ENCODE measurements around the gene VIL1. TPM values are rescaled to one million over a fixed set of nuclear protein-coding genes. Genes with fewer than 3 reads are reported as not detected.
A peak's percentile ranks its signal among the peaks of the same experiment; 100 is the strongest.

Gene VIL1
- total and polyA plus RNA-seq, 2 of the 8 experiments (the other 6 are each of a cell fraction or from before 2014, with no cell fraction given): 6.2 to 7.0 TPM

DNA sequence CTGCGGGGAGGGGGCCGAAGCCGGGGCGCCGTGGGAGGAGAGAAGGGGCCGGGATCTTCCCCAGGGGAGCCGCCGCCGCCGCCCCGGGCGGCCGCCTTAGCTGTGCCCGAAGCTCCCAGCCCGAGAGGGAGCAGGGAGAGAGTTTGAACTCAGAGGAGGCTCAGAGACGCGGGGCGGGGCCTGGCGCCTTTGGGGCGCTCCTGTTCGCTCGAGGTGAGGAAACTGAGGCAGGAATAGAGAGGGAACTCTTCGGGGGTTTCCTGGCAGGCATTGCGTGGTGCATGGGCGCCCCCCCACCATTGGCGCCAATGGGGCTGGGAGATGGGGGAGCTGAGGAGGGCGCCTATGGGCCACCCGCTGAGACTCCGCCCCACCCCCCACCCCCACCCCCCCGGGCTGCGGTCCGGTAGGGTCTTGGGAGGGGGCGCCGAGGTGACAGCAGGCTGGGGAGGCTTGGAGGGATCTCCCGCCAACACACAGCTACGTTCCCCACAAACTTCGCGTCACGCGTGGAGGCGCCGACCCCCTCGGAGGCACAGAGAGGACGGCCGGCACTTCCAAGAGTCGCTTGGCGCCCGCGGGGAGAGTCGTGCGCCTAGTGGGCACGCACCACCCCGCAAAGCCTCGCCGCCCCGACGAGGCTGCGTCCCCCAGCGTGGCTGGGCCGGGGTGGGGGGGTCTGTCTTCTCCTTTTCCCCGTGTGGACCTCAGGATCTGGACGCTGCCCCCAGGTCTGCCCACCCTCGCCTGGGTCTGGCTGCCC lies 18.6 kb upstream of the VIL1 start:
- no peak overlapping the region for H2AK5ac ChIP-seq (ENCODE audit: low read depth, low read length)
- H3K79me2 ChIP-seq (ENCODE audit: control insufficient read depth in 1 of 2, insufficient read depth in 2 of 2, low read length in 2 of 2): no peaks in the 10 kb centered on the region
- no peak overlapping the region for H3K4ac ChIP-seq (replicated peaks; ENCODE audit: insufficient read length, low read depth, low read length)
- no peak overlapping the region for H3K23ac ChIP-seq (ENCODE audit: insufficient read length)
- H3K27me3 ChIP-seq (replicated peaks in 1 of 4; ENCODE audit: control insufficient read depth in 3 of 4, extremely low read depth in 1 of 4, insufficient read depth in 3 of 4, low read length in 3 of 4): peaks cover 22 to 34% (median 31%) of the 10 kb centered on the region in 4 experiments
- peak overlapping the region; percentile 93; the same call in 1 of the 2 replicates for H3K18ac ChIP-seq (ENCODE audit: extremely low read depth, low read length)
- H4K20me1 ChIP-seq (replicated peaks in 1 of 2; ENCODE audit: control insufficient read depth in 1 of 2, insufficient read depth in 2 of 2, low read length in 2 of 2): peaks cover 0 to 2% of the 10 kb centered on the region in 2 experiments
- peak overlapping the region; percentile 49 for H4K91ac ChIP-seq (replicated peaks; ENCODE audit: insufficient read length, low read length)
- H2BK120ac ChIP-seq (replicated peaks; ENCODE audit: low read depth, low read length): no peak overlapping the region
- H3K36me3 ChIP-seq (ENCODE audit: control insufficient read depth in 2 of 4, insufficient read depth in 4 of 4, low read length in 3 of 4): peaks cover 0 to 11% (median 4%) of the 10 kb centered on the region in 4 experiments; a peak in 2 of 8 replicates
- no peak overlapping the region for H2BK15ac ChIP-seq (ENCODE audit: low read length)
- H3K4me1 ChIP-seq (replicated peaks in 1 of 4; ENCODE audit: control insufficient read depth in 3 of 4, insufficient read depth in 4 of 4, low read length in 3 of 4): peaks cover 2 to 39% (median 30%) of the 10 kb centered on the region in 4 experiments
- no peak overlapping the region; the same call in 1 of the 2 replicates for H2BK12ac ChIP-seq (ENCODE audit: low read depth, low read length)
- no peak overlapping the region for H3K14ac ChIP-seq (ENCODE audit: insufficient read length)
- POLR2A ChIA-PET (ENCODE audit: partially characterized antibody): interaction anchor here (1.1 kb wide), 1 partner anchor 78 kb away, joined by 3 read pairs; no protein-coding TSS in a partner anchor
- peak overlapping the region; percentile 50 to 82 (median 56) for H3K4me3 ChIP-seq (ENCODE audit: extremely low read depth in 1 of 4, insufficient read depth in 2 of 4, low read depth in 3 of 4, low read length in 4 of 4)
- H3K27ac ChIP-seq (ENCODE audit: low read depth, low read length): no peak overlapping the region
- peak in 1 of 2 experiments; percentile 80 for DNase-seq (ENCODE audit: low read depth in 1 of 2, low spot score in 2 of 2)
- no peaks in the 10 kb centered on the region for H3K79me1 ChIP-seq (ENCODE audit: low read depth, low read length)
- peak overlapping the region; percentile 58; the same call in 1 of the 2 replicates for H4K8ac ChIP-seq (ENCODE audit: extremely low read depth, insufficient read depth, low read length)
- TF ChIP-seq CBX5 (IDR thresholded peaks at IDR 0.05; ENCODE audit: low read depth, low read length) (no peak), RFX5 (IDR thresholded peaks at IDR 0.05; ENCODE audit: borderline replicate concordance, low read depth, low read length) (no peak), GABPA (IDR thresholded peaks at IDR 0.05; ENCODE audit: borderline replicate concordance, insufficient read depth, low read length) (no peak), KDM4A (IDR thresholded peaks at IDR 0.05; ENCODE audit: low read depth, low read length, severe bottlenecking) (no peak), MAX (IDR thresholded peaks at IDR 0.05) (no peak)
- H3K9me3 ChIP-seq (ENCODE audit: insufficient read depth in 2 of 2, low read depth in 1 of 2, low read length in 1 of 2): no peaks in the 10 kb centered on the region
- H2AFZ ChIP-seq (ENCODE audit: low read length): no peak overlapping the region
- CTCF ChIA-PET (ENCODE audit: partially characterized antibody): interaction anchor here (0.6 to 2.7 kb wide), 8 partner anchors 56 to 129 kb away, joined by 3 to 8 read pairs (median 4); no protein-coding TSS in a partner anchor
- no peak overlapping the region for H2BK20ac ChIP-seq (ENCODE audit: low read length)
- no peak overlapping the region for H4K5ac ChIP-seq (ENCODE audit: insufficient read length, low read depth, low read length)
- WGBS, 2 experiments (ENCODE audit: extremely low coverage in 1 of 2, insufficient coverage in 1 of 2, insufficient read length in 1 of 2, insufficient replicate concordance in 2 of 2, low coverage in 1 of 2, low lambda C conversion rate in 2 of 2, missing lambda C conversion rate in 1 of 2): 8% methylated on average over 28 of the region's 63 CpGs; no CpG with 5 or more reads in 1 of the 2 experiments
- peak overlapping the region; percentile 76 to 85 for H3K4me2 ChIP-seq (ENCODE audit: insufficient read depth in 1 of 2, low read depth in 2 of 2, low read length in 2 of 2)
- FAIRE-seq: no peak
- peaks cover 26% of the 10 kb centered on the region; the same call in 1 of the 2 replicates for H3K23me2 ChIP-seq (ENCODE audit: low read depth, low read length)
- H2BK5ac ChIP-seq (ENCODE audit: low read depth, low read length): no peak overlapping the region
- H3K9ac ChIP-seq (replicated peaks in 1 of 4; ENCODE audit: extremely low read depth in 1 of 4, low read depth in 3 of 4, low read length in 3 of 4): peak overlapping the region in 1 of 4 experiments; percentile 41; a peak in 1 of 7 replicates
- H3K56ac ChIP-seq (replicated peaks; ENCODE audit: insufficient read length, low read depth, low read length): peak overlapping the region; percentile 73
